Upper lobe of right lung (tissue), 1 donor: ENCODE measurements around the gene PTPDC1. TPM values are rescaled to one million over a fixed set of nuclear protein-coding genes. Genes with fewer than 3 reads are reported as not detected.

Experiments
- ATAC-seq: fragments of 200-7000 bp; cut with Tn5 transposase; one replicate; pipeline ENCODE4 v1.9.1; 2020; ENCODE audit warnings: mild to moderate bottlenecking, moderate library complexity
- DNase-seq: peaks from one replicate; pipeline ENCODE4 v3.0.0-alpha.2; 2020
- H3K27ac ChIP-seq: fragments of 200-600 bp; one replicate; pipeline ENCODE4 v1.8.0; 2022
- H3K27me3 ChIP-seq: fragments of 200-600 bp; one replicate; pipeline ENCODE4 v1.8.0; 2022; ENCODE audit warnings: mild to moderate bottlenecking
- H3K36me3 ChIP-seq: fragments of 200-600 bp; one replicate; pipeline ENCODE4 v1.8.0; 2022
- H3K4me1 ChIP-seq: fragments of 200-600 bp; one replicate; pipeline ENCODE4 v1.8.0; 2022
- H3K4me3 ChIP-seq: fragments of 200-600 bp; one replicate; pipeline ENCODE4 v1.8.0; 2022; ENCODE audit warnings: mild to moderate bottlenecking
- H3K9me3 ChIP-seq: fragments of 200-600 bp; one replicate; pipeline ENCODE4 v1.8.0; 2022
- intact Hi-C: fragments of 100-400 bp; cut with DNase I; formaldehyde crosslinking; loops from one replicate; pipeline ENCODE4 v1.11.0; 2022
- total RNA-seq: library from RNA; stranded (reverse); fragmentation: NEBNext Ultra II Directional; extraction: Animal tissue kit (Norgen Biotek cat#: 25700); gene quantifications from one replicate; pipeline ENCODE4 v1.2.1, GENCODE V29; 2021
- TF ChIP-seq, protein P1 (sequence below): fragments of 200-600 bp; IDR thresholded peaks from one replicate; pipeline ENCODE4 v1.8.0; 2022; ENCODE audit warnings: antibody characterized with exemption
- donor health status: DM: no; HTN: yes; CAD: no; lungs with severe emphysema.

Gene PTPDC1
- total RNA-seq, 1 donor from 2014 or later, result 10.0 TPM

DNA sequence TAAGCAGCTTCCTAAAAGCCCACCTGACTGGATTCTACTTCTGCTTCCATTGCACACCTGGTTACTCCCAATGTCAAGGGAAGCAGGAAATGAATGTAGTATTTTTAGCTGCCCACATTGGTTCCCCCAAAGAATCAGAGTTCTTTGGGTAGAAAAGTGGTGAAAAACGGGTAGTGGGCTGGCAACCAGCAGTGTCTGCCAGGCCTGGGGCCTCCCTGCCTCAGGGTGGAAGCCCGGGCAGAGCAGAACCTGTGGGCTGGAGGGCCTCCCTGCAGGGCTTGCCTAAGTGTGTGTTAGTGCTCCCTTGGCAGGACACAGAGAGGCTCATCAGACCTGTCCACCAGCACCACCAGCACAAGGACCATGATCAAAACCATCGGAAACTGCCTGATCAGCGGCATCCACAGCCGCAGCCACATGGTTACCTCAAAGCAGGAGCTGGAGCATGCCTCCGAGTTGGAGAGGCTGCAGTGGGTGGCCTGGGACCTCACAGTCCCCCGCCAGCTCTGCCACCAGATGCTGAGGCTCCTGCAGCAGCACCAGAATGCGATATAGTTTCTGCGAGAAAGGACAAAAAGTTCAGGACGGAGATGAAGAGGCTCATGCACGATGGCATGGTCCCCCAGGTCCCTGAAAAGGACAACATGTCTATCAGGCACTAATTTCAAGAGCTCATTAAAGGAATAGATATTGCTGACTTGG is 72.2 kb downstream of the PTPDC1 start:
- Histone ChIP-seq H3K4me3 (no peak overlapping the region), H3K27me3 (no peaks in the 10 kb centered on the region), H3K36me3 (no peaks in the 10 kb centered on the region), H3K4me1 (peaks cover 12% of the 10 kb centered on the region), H3K27ac (no peak overlapping the region), H3K9me3 (no peaks in the 10 kb centered on the region)
- intact Hi-C loops, result no loop called here
- ATAC-seq, result peak; percentile 34
- DNase-seq, result no peak
- TF ChIP-seq, protein P1, sequence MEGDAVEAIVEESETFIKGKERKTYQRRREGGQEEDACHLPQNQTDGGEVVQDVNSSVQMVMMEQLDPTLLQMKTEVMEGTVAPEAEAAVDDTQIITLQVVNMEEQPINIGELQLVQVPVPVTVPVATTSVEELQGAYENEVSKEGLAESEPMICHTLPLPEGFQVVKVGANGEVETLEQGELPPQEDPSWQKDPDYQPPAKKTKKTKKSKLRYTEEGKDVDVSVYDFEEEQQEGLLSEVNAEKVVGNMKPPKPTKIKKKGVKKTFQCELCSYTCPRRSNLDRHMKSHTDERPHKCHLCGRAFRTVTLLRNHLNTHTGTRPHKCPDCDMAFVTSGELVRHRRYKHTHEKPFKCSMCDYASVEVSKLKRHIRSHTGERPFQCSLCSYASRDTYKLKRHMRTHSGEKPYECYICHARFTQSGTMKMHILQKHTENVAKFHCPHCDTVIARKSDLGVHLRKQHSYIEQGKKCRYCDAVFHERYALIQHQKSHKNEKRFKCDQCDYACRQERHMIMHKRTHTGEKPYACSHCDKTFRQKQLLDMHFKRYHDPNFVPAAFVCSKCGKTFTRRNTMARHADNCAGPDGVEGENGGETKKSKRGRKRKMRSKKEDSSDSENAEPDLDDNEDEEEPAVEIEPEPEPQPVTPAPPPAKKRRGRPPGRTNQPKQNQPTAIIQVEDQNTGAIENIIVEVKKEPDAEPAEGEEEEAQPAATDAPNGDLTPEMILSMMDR, result no peak

DNA sequence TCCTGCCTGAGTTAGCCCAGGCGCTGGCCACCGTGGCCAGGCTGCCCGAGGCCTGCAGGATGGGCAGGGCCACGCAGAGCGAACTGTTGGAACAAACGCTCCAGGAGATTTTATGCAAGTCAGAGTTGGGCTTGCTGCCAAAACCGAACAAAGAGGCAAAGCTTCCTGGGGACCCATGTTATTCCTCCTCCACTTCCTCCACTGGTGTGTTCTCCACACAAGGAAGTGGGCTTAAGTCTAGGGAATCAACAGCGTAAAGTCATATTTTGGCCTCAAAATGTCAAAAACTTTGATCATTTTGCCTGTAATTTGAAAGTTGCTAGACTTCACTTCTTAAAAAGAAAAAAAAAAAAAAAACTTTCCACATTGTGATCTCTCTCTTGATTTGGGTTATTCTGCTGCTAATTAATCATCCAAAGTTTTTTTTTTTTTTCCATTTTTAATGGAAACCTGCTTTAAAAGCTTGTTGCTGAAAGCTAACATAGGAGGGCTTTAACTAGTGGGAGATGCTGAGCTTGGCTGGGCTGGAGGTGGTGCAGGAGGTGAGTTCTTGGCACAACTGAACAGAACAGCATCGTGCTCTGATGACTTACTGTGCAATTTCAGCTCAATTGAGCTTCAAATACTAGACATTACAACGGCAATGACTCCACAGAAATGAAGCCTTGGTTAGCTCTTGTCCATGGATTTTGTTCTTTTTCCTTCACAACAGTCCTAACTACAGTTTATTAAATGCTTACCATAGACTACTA is 73.0 kb downstream of the PTPDC1 start:
- DNase-seq, result peak; percentile 76
- no peaks in the 10 kb centered on the region for H3K27me3 ChIP-seq
- TF ChIP-seq, protein P1, result no peak
- H3K4me3 ChIP-seq, result no peak overlapping the region
- no peaks in the 10 kb centered on the region for H3K9me3 ChIP-seq
- intact Hi-C loops, result no loop called here
- no peak overlapping the region for H3K27ac ChIP-seq
- H3K4me1 ChIP-seq, result peaks cover 12% of the 10 kb centered on the region
- H3K36me3 ChIP-seq, result no peaks in the 10 kb centered on the region
- ATAC-seq, result peak; percentile 79

Other genes starting within 250 kb of the PTPDC1 start
- not detected for gene BARX1, start 129.1 kb upstream of the PTPDC1 start, total RNA-seq
- gene ZNF169, start 174.8 kb downstream of the PTPDC1 start, total RNA-seq, result 6.0 TPM
- not detected for gene NUTM2F, start 244.2 kb downstream of the PTPDC1 start, total RNA-seq